ELR (cell line): ENCODE data around the gene BLOC1S4.
"Not testable (repeated sequence)": the region's sequence is repeated elsewhere in the genome, so short reads cannot be mapped to it uniquely, and the experiment has no call there.

ENCODE experiments used
- DNase-seq: peaks from one replicate; pipeline ENCODE4 v3.0.0-alpha.2; 2015; ENCODE audit warnings: low read depth

Gene BLOC1S4

GRCh38 chr4:6742507-6742906 is 26.5 kb downstream of the BLOC1S4 start:
- no peak for DNase-seq

GRCh38 chr4:6742989-6743388 is 27.0 kb downstream of the BLOC1S4 start:
- no peak for DNase-seq

- no peak for DNase-seq
Measured at GRCh38 chr4:6746721-6747293, 30.8 kb downstream of the BLOC1S4 start.

GRCh38 chr4:6747294-6748051 is 31.5 kb downstream of the BLOC1S4 start:
- DNase-seq: no peak

GRCh38 chr4:6748286-6748685 is 32.3 kb downstream of the BLOC1S4 start:
- DNase-seq: no peak

GRCh38 chr4:6749340-6750171 is 33.6 kb downstream of the BLOC1S4 start:
- peak; percentile 72 for DNase-seq

- DNase-seq: no peak
Measured at GRCh38 chr4:6750286-6751221, 34.6 kb downstream of the BLOC1S4 start.

GRCh38 chr4:6751611-6752485 is 35.9 kb downstream of the BLOC1S4 start:
- no peak for DNase-seq

- DNase-seq: no peak
Measured at GRCh38 chr4:6752486-6752829, 36.5 kb downstream of the BLOC1S4 start.

GRCh38 chr4:6753103-6753560 is 37.2 kb downstream of the BLOC1S4 start:
- no peak for DNase-seq

- DNase-seq: no peak
Measured at GRCh38 chr4:6753891-6754290, 37.9 kb downstream of the BLOC1S4 start.

- no peak for DNase-seq
Measured at GRCh38 chr4:6754481-6755087, 38.6 kb downstream of the BLOC1S4 start.

GRCh38 chr4:6755088-6755753 is 39.2 kb downstream of the BLOC1S4 start:
- no peak for DNase-seq

- DNase-seq: not testable (repeated sequence)
Measured at GRCh38 chr4:6756345-6756744, 40.4 kb downstream of the BLOC1S4 start.

- no peak for DNase-seq
Measured at GRCh38 chr4:6758728-6759127, 42.8 kb downstream of the BLOC1S4 start.

- no peak for DNase-seq
Measured at GRCh38 chr4:6760865-6761264, 44.9 kb downstream of the BLOC1S4 start.

GRCh38 chr4:6761649-6762615 is 46.0 kb downstream of the BLOC1S4 start:
- no peak for DNase-seq

- peak; percentile 48 for DNase-seq
Measured at GRCh38 chr4:6763330-6763851, 47.4 kb downstream of the BLOC1S4 start.
